ENCODE results near the gene TDRD1.

- peak; percentile 3 to 6 for TF ChIP-seq CTCF (conservative IDR thresholded peaks at IDR 0.05 in 1 of 2, IDR thresholded peaks at IDR 0.05 in 1 of 2; ENCODE audit: extremely low read depth in 1 of 2, insufficient read depth in 1 of 2, low read depth in 1 of 2, low read length in 2 of 2)
- no peak for TF ChIP-seq EZH2 (IDR thresholded peaks at IDR 0.05; ENCODE audit: borderline replicate concordance, low read length)
Observed at GRCh38 chr10:114157912-114158311, 21.2 kb upstream of the TDRD1 start.
